HG03558 (cell line): Measurements from ENCODE around the gene BAZ2B.
"Not testable (repeated sequence)": the region's sequence is repeated elsewhere in the genome, so short reads cannot be mapped to it uniquely, and the experiment has no call there.

ENCODE experiments used
- ATAC-seq: cut with Tn5 transposase; IDR thresholded peaks from one replicate; pipeline ENCODE4 v1.9.1; 2021; ENCODE audit warnings: moderate number of reproducible peaks; ENCODE audit not compliant: unreplicated experiment; ENCODE audit errors: extremely low read depth

Gene BAZ2B

GRCh38 chr2:159546039-159546438, 70.3 kb downstream of the BAZ2B start:
- no peak for ATAC-seq

DNA sequence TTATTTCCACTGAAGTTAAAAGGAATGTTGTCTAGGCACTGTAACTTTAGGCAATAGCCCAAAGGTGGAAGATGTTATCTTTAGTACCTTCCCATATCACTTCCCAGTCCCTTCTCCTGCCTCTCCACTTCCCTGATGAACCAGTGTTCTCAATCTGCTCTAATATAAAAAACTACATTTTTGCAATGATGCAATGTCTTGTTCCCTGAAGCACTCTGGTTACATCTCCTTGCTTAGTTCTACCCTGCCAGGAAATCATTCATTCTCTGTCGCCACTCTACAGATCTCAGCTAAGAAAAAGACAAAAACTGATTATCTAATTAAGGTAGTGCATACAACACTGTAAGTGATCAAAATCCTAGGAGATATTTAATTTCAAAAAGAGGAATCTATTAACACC, 71.3 kb downstream of the BAZ2B start:
- ATAC-seq, result no peak

GRCh38 chr2:159542101-159542500, 74.2 kb downstream of the BAZ2B start:
- no peak for ATAC-seq

- no peak for ATAC-seq
Observed at GRCh38 chr2:159539701-159540100, 76.6 kb downstream of the BAZ2B start.

GRCh38 chr2:159538801-159539200, 77.5 kb downstream of the BAZ2B start:
- ATAC-seq, result no peak

DNA sequence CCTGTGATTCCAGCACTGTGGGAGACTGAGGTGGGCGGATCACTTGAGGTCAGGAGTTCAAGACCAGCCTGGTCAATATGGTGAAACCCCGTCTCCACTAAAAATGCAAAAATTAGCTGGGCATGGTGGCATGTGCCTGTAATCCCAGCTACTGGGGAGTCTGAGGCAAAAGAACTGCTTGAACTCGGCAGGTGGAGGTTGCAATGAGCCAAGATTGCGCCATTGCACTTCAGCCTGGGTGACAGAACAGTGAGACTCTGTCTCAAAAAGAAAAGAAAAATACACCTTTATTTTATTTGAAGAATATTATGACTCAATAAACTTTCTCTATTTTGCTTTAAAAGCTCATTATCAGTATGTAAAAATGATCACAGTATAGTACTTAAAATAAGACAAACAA, 81.1 kb downstream of the BAZ2B start:
- ATAC-seq, result not testable (repeated sequence)

GRCh38 chr2:159531475-159531874, 84.9 kb downstream of the BAZ2B start:
- ATAC-seq, result no peak

GRCh38 chr2:159526433-159526832, 89.9 kb downstream of the BAZ2B start:
- ATAC-seq, result no peak

- no peak for ATAC-seq
Observed at GRCh38 chr2:159525012-159525411, 91.3 kb downstream of the BAZ2B start.

DNA sequence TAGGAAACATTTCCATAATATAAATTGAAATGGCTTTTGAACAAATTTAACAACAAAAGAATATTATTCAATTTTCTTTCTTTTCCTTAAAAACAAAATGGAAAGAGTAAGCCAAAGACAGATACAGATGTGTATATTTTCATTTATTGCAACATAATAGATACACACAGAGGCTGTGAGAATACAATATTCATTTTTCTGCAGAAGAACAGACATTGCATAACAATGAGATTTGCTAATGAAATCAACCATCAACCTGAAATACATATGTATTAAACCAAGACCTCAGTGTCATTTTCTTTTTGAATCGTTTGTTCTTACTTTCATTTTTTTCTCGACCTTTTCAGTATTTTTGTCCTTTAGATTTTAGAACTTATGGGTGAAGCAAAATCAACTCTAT, 95.1 kb downstream of the BAZ2B start:
- ATAC-seq, result no peak

GRCh38 chr2:159518321-159519005, 97.9 kb downstream of the BAZ2B start:
- ATAC-seq, result no peak

DNA sequence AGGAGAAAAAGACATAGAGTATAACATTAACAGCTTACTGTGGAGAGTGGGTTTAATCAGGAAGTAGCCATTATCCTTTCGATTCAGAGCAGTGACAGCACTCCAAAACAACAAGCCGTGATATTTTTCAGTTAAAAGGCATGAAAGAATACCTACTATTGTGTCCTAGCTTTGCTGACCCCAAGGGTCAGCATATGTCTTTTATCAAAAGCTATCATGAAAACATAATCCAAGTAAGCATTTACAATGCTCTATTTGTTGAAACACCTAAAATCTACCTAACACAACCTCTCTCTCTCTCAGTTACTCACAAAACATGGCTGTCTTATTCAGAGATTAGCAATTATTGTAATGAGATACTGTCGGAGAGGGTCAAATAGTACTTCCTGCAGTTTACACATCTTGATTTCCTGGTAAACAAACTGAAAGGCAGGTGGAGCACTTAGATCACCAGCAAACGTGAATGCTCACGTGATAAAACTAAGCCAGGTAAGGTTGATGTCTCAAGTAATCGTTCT, 100.0 kb downstream of the BAZ2B start:
- ATAC-seq, result peak; percentile 69

- ATAC-seq, result no peak
Observed at GRCh38 chr2:159515441-159515840, 100.9 kb downstream of the BAZ2B start.

DNA sequence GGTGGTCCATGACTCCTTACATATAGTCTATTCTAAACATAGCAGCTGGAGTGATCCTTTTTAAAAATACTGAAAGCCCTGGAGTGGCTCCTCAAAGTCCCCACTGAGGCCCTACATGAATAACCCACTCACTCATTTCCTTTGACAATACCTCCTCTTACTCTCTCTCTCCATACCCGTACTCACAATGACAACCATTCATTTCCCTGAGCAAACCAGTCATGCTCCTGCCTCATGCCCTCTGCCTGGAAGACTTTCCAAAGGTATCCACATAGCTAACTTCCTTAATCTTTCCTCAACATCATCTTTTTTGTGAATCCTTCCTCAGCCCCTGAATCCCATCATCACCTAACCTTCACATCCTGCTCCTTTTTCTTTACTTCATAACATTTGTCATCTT, 102.6 kb downstream of the BAZ2B start:
- no peak for ATAC-seq

DNA sequence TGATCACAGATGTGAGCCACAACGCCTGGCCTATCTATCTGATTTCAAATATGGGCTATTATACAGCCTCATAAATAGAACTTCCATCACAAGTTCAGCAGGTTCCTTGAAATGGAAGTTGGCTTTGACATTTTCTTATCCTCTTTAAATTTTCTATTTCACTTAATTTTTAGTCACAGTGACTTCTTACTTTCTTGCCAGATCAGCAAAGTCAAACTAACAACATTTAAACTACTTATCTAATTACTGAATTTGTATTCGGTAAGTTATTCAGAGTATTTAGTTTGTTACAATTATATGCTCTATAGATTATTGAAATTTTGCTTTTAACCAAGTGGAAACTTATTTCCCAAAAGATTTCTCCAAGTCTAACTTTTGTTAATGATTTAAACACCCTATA, 108.2 kb downstream of the BAZ2B start:
- ATAC-seq, result no peak

DNA sequence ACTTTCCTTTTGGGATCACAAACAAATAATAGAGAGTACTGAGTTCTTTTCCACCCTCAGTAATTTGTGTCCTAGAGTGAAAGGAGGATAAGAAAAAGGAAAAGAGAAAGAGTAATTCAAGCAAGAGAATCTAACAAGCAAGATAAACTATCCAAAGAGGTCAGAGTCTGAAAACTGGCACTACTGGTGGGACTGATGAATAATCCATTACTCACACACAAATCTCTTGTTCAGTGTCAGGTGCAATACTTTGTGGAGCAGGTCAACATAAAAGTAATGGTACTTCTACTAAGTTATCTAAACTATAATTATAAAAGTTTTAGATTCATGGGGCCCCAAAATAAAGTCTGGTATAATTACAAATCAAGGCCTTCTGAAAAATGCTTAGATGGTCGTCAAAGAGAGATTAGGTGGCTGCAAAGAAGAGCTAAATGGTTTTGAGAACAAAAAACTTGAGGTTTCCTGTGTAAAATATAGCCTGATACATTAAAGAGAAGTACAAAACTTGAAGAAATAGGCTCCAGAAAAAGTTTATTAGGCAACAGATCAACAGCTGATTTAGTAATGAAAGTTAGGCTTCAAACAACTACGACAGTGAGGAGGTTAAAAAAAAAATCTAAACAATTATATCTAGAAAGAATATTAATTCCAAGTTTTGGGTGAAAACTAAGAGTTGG, 109.4 kb downstream of the BAZ2B start:
- no peak for ATAC-seq

DNA sequence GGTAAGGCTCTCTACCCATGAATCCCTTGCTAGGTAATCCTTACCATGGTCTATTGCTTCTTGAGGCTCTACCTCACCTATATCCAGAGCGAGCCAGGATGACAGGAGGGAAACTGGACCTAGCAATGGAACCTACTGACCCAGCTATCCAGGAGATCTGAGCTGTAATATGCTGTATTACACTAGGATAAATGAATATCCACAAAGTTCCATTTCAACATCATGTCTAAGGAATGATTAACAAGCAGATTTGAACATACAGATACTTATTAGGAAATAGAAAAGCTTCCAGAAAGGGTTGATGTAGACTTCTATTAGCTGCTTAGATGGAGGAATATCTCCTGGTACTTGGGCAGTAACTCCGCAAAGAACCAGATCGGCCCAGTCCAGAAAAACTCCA, 110.1 kb downstream of the BAZ2B start:
- ATAC-seq, result no peak

GRCh38 chr2:159505196-159505595, 111.2 kb downstream of the BAZ2B start:
- ATAC-seq, result no peak

DNA sequence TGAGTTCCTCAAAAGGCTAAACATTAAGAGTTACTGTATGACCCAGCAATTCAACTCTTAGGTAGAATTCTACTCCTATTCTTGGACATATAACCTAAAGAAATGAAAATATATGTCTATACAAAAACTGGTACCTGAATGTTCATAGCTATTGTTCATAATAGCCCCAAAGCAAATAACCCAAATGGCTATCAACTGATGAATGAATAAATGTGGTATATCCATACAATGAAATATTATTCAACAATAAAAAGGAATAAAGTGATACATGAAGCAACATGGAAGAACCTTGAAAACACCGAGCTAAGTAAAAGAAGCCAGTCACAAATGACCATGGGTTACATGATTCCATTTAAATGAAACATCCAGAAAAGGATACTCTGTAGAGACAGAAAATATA, 114.6 kb downstream of the BAZ2B start:
- no peak for ATAC-seq

DNA sequence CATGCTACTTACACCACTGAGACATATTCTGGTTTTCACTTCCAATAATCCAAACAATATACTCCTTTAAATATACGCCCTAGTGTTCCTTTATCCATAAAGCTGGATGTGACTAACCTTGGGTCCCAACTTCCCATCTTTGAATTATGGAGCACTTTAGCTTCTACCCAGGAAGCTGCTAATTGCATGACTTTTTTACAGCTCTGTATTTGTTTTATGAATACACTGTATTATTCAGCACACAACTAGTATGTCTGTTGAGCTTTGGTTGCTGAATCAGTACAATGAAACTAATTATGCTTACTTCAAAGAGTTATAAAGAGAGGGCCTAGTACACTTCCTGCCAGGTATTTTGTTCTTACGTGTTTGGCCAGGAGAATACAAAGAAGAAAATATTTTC, 118.5 kb downstream of the BAZ2B start:
- no peak for ATAC-seq

GRCh38 chr2:159497256-159497655, 119.1 kb downstream of the BAZ2B start:
- no peak for ATAC-seq

- ATAC-seq, result no peak
Observed at GRCh38 chr2:159489476-159489875, 126.9 kb downstream of the BAZ2B start.
